ENCODE results near the gene PDZD4. TPM values are rescaled to one million over a fixed set of nuclear protein-coding genes. Genes with fewer than 3 reads are reported as not detected.

The PDZD4 gene
- total RNA-seq, 1 experiment from 2014 or later = 1.8 TPM

DNA sequence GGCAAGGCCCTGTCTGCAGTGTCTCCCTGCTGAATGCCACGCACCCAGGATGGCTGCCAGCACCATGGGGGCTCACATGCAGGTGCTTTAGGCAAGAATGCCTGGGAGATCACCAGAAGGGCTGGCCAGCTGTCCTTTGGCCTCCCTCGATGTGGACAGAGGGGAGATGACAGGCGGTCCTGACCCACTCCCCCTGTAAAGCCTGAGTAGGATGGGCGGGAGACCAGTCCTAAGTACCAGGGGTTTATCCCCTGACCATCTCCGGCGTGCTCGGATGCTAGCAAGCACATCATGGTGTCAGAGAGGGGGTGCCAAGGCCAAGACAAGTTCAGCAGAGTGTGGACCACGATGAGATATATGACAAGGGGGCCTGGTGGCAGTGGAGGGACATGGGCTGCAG, 5.3 kb downstream of the PDZD4 start:
- Mint-ChIP-seq H3K4me1 (ENCODE audit: low read depth, unreplicated experiment) (no peaks in the 10 kb centered on the region), H3K4me3 (ENCODE audit: unreplicated experiment) (no peak overlapping the region), H3K27me3 (ENCODE audit: insufficient read depth, unreplicated experiment) (no peaks in the 10 kb centered on the region)

DNA sequence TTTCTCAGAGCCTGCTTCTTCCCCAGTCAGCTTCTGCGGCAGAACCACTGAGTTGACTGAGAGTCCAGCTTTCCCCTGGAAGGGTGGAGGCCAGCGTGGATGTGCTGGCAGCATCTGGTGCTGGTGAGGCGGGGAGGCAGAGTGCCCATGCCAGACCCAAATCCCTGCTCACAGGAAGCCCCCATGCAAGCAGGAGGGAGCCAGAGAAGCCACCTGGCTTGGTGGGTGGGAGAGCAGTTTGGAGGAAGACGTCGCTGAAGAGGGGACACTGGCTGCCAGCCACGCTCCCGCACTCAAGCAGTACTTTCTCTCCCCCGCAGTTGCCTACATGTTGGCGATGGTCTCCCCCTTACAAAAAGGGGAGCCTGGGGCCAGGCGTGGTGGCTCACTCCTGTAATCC, 6.0 kb downstream of the PDZD4 start:
- H3K9me3 Mint-ChIP-seq (ENCODE audit: unreplicated experiment) = no peaks in the 10 kb centered on the region
- DNase-seq = no peak
- POLR2A ChIA-PET = no interaction called here
- no peak overlapping the region for H3K4me3 Mint-ChIP-seq (ENCODE audit: unreplicated experiment)
- Histone ChIP-seq H3K36me3 (ENCODE audit: control insufficient read depth, insufficient read depth, low read length) (no peaks in the 10 kb centered on the region), H3K4me3 (ENCODE audit: low read depth, low read length) (no peak overlapping the region), H3K9me3 (no peaks in the 10 kb centered on the region), H3K27me3 (replicated peaks; ENCODE audit: control insufficient read depth, insufficient read depth, low read length) (no peaks in the 10 kb centered on the region), H3K4me1 (no peaks in the 10 kb centered on the region)
- no peak overlapping the region for H3K27ac Mint-ChIP-seq (ENCODE audit: unreplicated experiment)
- intact Hi-C loops (cut with micrococcal nuclease; ENCODE audit: unreplicated experiment) = no loop called here
- BruUV-seq (replicated peaks) = no TSS peak
- CTCF ChIA-PET = no interaction called here
- no peaks in the 10 kb centered on the region for H3K36me3 Mint-ChIP-seq (ENCODE audit: insufficient read depth, unreplicated experiment)
- no peaks in the 10 kb centered on the region for H3K4me1 Mint-ChIP-seq (ENCODE audit: low read depth, unreplicated experiment)
- TF ChIP-seq, protein P1, sequence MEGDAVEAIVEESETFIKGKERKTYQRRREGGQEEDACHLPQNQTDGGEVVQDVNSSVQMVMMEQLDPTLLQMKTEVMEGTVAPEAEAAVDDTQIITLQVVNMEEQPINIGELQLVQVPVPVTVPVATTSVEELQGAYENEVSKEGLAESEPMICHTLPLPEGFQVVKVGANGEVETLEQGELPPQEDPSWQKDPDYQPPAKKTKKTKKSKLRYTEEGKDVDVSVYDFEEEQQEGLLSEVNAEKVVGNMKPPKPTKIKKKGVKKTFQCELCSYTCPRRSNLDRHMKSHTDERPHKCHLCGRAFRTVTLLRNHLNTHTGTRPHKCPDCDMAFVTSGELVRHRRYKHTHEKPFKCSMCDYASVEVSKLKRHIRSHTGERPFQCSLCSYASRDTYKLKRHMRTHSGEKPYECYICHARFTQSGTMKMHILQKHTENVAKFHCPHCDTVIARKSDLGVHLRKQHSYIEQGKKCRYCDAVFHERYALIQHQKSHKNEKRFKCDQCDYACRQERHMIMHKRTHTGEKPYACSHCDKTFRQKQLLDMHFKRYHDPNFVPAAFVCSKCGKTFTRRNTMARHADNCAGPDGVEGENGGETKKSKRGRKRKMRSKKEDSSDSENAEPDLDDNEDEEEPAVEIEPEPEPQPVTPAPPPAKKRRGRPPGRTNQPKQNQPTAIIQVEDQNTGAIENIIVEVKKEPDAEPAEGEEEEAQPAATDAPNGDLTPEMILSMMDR (IDR thresholded peaks at IDR 0.05; ENCODE audit: insufficient read depth in 1 of 2, low read depth in 1 of 2, low read length in 1 of 2, severe bottlenecking in 1 of 2, unreplicated experiment in 1 of 2) = no peak
- H3K27me3 Mint-ChIP-seq (ENCODE audit: insufficient read depth, unreplicated experiment) = no peaks in the 10 kb centered on the region

More for the DNA sequence above, 5.3 kb downstream of the PDZD4 start:
- BruUV-seq (replicated peaks) = no TSS peak
- H3K36me3 ChIP-seq (ENCODE audit: control insufficient read depth, insufficient read depth, low read length) = no peaks in the 10 kb centered on the region
- no peaks in the 10 kb centered on the region for H3K9me3 ChIP-seq
- no peak for DNase-seq
- no peaks in the 10 kb centered on the region for H3K4me1 ChIP-seq
- ChIA-PET CTCF (no interaction called here), POLR2A (no interaction called here)
- no peaks in the 10 kb centered on the region for H3K27me3 ChIP-seq (replicated peaks; ENCODE audit: control insufficient read depth, insufficient read depth, low read length)
- H3K4me3 ChIP-seq (ENCODE audit: low read depth, low read length) = no peak overlapping the region
- TF ChIP-seq, protein P1 (IDR thresholded peaks at IDR 0.05; ENCODE audit: insufficient read depth in 1 of 2, low read depth in 1 of 2, low read length in 1 of 2, severe bottlenecking in 1 of 2, unreplicated experiment in 1 of 2) = no peak
- H3K36me3 Mint-ChIP-seq (ENCODE audit: insufficient read depth, unreplicated experiment) = no peaks in the 10 kb centered on the region
- no peak overlapping the region for H3K27ac Mint-ChIP-seq (ENCODE audit: unreplicated experiment)
- intact Hi-C loops (cut with micrococcal nuclease; ENCODE audit: unreplicated experiment) = no loop called here
- no peaks in the 10 kb centered on the region for H3K9me3 Mint-ChIP-seq (ENCODE audit: unreplicated experiment)

DNA sequence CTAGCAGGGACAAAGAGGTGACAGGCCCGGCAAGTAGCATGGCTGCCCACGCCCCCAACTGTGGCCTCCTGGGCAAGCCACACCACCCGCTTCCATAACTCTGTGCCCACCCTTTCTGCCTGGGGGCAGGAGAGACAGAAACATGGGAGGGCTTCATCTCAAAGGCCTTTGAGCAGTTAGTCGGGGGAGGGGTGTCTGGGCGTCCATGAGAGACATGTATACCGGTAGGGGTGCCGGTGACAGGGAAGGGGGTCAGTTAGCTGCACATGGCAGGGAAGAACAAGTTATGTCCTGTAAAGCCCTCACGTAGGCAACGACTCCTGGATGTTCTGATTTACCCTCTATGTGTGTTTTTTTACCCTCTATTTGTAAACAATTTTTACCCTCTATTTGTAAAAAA, 9.3 kb downstream of the PDZD4 start:
- H3K4me1 Mint-ChIP-seq (ENCODE audit: low read depth, unreplicated experiment) = no peaks in the 10 kb centered on the region
- no peaks in the 10 kb centered on the region for H3K27me3 Mint-ChIP-seq (ENCODE audit: insufficient read depth, unreplicated experiment)
- intact Hi-C loops (cut with micrococcal nuclease; ENCODE audit: unreplicated experiment) = no loop called here
- no peaks in the 10 kb centered on the region for H3K4me1 ChIP-seq
- H3K36me3 Mint-ChIP-seq (ENCODE audit: insufficient read depth, unreplicated experiment) = no peaks in the 10 kb centered on the region
- DNase-seq = no peak
- no TSS peak for BruUV-seq (replicated peaks)
- CTCF ChIA-PET = no interaction called here
- TF ChIP-seq, protein P1 (IDR thresholded peaks at IDR 0.05; ENCODE audit: insufficient read depth in 1 of 2, low read depth in 1 of 2, low read length in 1 of 2, severe bottlenecking in 1 of 2, unreplicated experiment in 1 of 2) = no peak
- H3K27ac Mint-ChIP-seq (ENCODE audit: unreplicated experiment) = no peak overlapping the region
- no peaks in the 10 kb centered on the region for H3K27me3 ChIP-seq (replicated peaks; ENCODE audit: control insufficient read depth, insufficient read depth, low read length)
- H3K9me3 Mint-ChIP-seq (ENCODE audit: unreplicated experiment) = no peaks in the 10 kb centered on the region
- no peak overlapping the region for H3K4me3 Mint-ChIP-seq (ENCODE audit: unreplicated experiment)
- H3K36me3 ChIP-seq (ENCODE audit: control insufficient read depth, insufficient read depth, low read length) = no peaks in the 10 kb centered on the region
- POLR2A ChIA-PET = no interaction called here
- no peaks in the 10 kb centered on the region for H3K9me3 ChIP-seq
- H3K4me3 ChIP-seq (ENCODE audit: low read depth, low read length) = no peak overlapping the region

All from Caco-2 (cell line).